GM03348 (cell line): Measurements from ENCODE around the gene PRR15L.
"Not testable (repeated sequence)": the region's sequence is repeated elsewhere in the genome, so short reads cannot be mapped to it uniquely, and the experiment has no call there.

ENCODE experiments used
- DNase-seq: peaks from one replicate; pipeline ENCODE4 v3.0.0; 2012; ENCODE audit warnings: low spot score

The PRR15L gene

GRCh38 chr17:47935468-47935867, 22.2 kb downstream of the PRR15L start:
- DNase-seq = not testable (repeated sequence)

GRCh38 chr17:47934856-47935255, 22.8 kb downstream of the PRR15L start:
- DNase-seq = no peak

GRCh38 chr17:47931848-47932247, 25.8 kb downstream of the PRR15L start:
- no peak for DNase-seq

- DNase-seq = no peak
Observed at GRCh38 chr17:47929218-47930000, 28.3 kb downstream of the PRR15L start.

- no peak for DNase-seq
Observed at GRCh38 chr17:47928415-47928814, 29.3 kb downstream of the PRR15L start.

- no peak for DNase-seq
Observed at GRCh38 chr17:47927821-47928400, 29.8 kb downstream of the PRR15L start.

- DNase-seq = no peak
Observed at GRCh38 chr17:47925678-47925988, 32.0 kb downstream of the PRR15L start.

- DNase-seq = no peak
Observed at GRCh38 chr17:47924785-47925677, 32.7 kb downstream of the PRR15L start.

GRCh38 chr17:47919889-47920288, 37.8 kb downstream of the PRR15L start:
- DNase-seq = not testable (repeated sequence)

- no peak for DNase-seq
Observed at GRCh38 chr17:47918991-47919390, 38.7 kb downstream of the PRR15L start.

GRCh38 chr17:47918006-47918405, 39.7 kb downstream of the PRR15L start:
- DNase-seq = no peak

GRCh38 chr17:47917581-47917980, 40.1 kb downstream of the PRR15L start:
- DNase-seq = no peak

- DNase-seq = no peak
Observed at GRCh38 chr17:47916489-47917208, 41.0 kb downstream of the PRR15L start.

GRCh38 chr17:47915776-47916398, 41.8 kb downstream of the PRR15L start:
- no peak for DNase-seq

GRCh38 chr17:47914306-47914948, 43.3 kb downstream of the PRR15L start:
- no peak for DNase-seq

GRCh38 chr17:47913050-47913449, 44.6 kb downstream of the PRR15L start:
- DNase-seq = no peak

- no peak for DNase-seq
Observed at GRCh38 chr17:47907932-47908562, 49.6 kb downstream of the PRR15L start.

- no peak for DNase-seq
Observed at GRCh38 chr17:47906443-47906842, 51.2 kb downstream of the PRR15L start.

- peak; percentile 86 for DNase-seq
Observed at GRCh38 chr17:47905221-47905733, 52.4 kb downstream of the PRR15L start.

GRCh38 chr17:47902039-47902744, 55.5 kb downstream of the PRR15L start:
- no peak for DNase-seq
